Central memory CD8-positive, alpha-beta T cell (primary cell): ENCODE measurements around the gene FOSL2.

Experiments
- ATAC-seq: fragments of 150-1000 bp; cut with Tn5 transposase; replicated peaks from 2 replicates; pipeline ENCODE4 v1.10.0; 2022; ENCODE audit warnings: mild to moderate bottlenecking, moderate FRiP score, moderate number of reproducible peaks; ENCODE audit not compliant: poor library complexity, severe bottlenecking; ENCODE audit errors: extremely low read depth
- DNase-seq, 2 donors: peaks; one replicate each; pipeline ENCODE4 v3.0.0; 2021; ENCODE audit warnings: low spot score in 2 of 2
- H3K27ac Mint-ChIP-seq: one replicate; pipeline ENCODE4 v1.8.0; 2022; ENCODE audit warnings: low read depth, mild to moderate bottlenecking, moderate library complexity, mixed read lengths
- H3K27me3 Mint-ChIP-seq: one replicate; pipeline ENCODE4 v1.8.0; 2022; ENCODE audit warnings: mixed read lengths
- H3K36me3 Mint-ChIP-seq: one replicate; pipeline ENCODE4 v1.8.0; 2022; ENCODE audit warnings: mild to moderate bottlenecking, moderate library complexity, mixed read lengths; ENCODE audit not compliant: insufficient read depth
- H3K4me1 Mint-ChIP-seq: one replicate; pipeline ENCODE4 v1.8.0; 2022; ENCODE audit warnings: mixed read lengths
- H3K4me3 Mint-ChIP-seq: one replicate; pipeline ENCODE4 v1.8.0; 2022; ENCODE audit warnings: mild to moderate bottlenecking, moderate library complexity, mixed read lengths
- H3K9me3 Mint-ChIP-seq: one replicate; pipeline ENCODE4 v1.8.0; 2022; ENCODE audit warnings: mixed read lengths

Gene FOSL2

DNA sequence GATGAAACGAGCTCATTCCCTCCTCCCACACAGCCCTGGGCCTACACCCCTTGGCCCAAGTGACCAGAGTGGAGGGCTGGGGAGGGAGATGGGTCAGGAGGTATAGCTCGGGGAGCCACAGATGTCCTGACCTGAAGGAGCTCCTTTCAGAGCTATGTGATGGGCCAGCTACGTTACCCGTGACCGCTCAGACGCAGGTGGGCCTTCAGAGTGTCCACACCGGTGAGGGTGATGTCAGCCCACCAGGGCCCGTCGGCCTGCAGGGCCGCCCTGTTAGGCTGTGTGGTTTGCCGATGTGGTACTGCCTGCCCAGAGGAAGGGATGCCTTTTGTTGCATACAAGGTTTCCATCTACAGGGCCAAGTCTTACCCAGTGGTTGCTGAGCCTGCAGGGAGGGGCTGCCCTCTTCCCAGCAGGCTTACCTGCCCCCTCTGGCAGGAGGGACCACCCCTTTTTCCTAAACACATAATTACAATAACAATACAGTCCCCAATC, 41.8 kb upstream of the FOSL2 start:
- Mint-ChIP-seq H3K4me1 (peaks cover 29% of the 10 kb centered on the region), H3K27ac (no peak overlapping the region)
- DNase-seq, result no peak

DNA sequence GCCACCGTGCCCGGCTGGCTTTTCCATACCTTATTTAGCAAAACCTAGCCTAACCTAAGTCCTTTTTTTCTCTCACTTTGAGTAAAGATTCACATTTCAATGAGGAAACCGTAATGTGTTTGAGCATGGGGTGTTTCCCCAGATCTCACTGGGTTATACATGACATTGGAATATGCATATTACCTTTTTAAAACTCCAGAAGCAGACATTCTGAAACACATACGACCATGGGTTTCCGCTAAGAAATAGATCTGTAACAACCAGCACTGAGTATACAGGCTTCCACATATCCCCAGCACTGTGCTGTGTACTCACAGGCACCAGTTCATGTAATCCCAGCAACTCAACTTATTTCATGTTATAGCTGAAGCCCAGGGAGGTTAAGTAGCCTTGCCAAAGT, 41.0 kb upstream of the FOSL2 start:
- H3K4me3 Mint-ChIP-seq, result no peak overlapping the region
- no peaks in the 10 kb centered on the region for H3K9me3 Mint-ChIP-seq
- ATAC-seq (no peak), DNase-seq (no peak)
- no peaks in the 10 kb centered on the region for H3K27me3 Mint-ChIP-seq
- peaks cover 3% of the 10 kb centered on the region for H3K36me3 Mint-ChIP-seq
- peak overlapping the region; percentile 19 for H3K27ac Mint-ChIP-seq
- peaks cover 31% of the 10 kb centered on the region for H3K4me1 Mint-ChIP-seq

More for the DNA sequence above, 41.8 kb upstream of the FOSL2 start:
- no peak for ATAC-seq
- Mint-ChIP-seq H3K9me3 (no peaks in the 10 kb centered on the region), H3K36me3 (peaks cover 3% of the 10 kb centered on the region), H3K27me3 (no peaks in the 10 kb centered on the region), H3K4me3 (no peak overlapping the region)

DNA sequence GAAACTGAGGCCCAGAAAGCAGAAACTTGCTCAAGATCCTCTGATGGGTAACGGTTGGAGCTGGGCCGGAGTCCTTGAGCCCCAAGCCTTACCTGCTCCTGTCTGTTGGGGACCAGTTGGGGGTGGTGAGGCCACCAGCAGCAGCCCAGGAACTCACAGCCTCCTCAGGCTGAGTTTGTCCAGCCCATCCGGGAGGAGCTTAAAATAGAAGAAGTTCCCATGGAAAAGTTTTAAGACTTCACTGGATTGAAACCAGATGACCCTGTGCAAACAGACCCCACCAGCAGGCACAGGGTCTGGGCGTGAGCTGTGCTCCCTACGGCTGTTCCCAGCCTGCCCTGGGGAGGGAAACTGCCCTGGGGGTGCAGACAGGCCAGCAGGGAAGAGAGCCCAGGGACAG, 40.6 kb upstream of the FOSL2 start:
- peaks cover 3% of the 10 kb centered on the region for H3K36me3 Mint-ChIP-seq
- no peak for ATAC-seq
- peaks cover 26% of the 10 kb centered on the region for H3K4me1 Mint-ChIP-seq
- H3K4me3 Mint-ChIP-seq, result no peak overlapping the region
- no peaks in the 10 kb centered on the region for H3K9me3 Mint-ChIP-seq
- no peak for DNase-seq
- peak overlapping the region; percentile 19 for H3K27ac Mint-ChIP-seq
- H3K27me3 Mint-ChIP-seq, result no peaks in the 10 kb centered on the region

DNA sequence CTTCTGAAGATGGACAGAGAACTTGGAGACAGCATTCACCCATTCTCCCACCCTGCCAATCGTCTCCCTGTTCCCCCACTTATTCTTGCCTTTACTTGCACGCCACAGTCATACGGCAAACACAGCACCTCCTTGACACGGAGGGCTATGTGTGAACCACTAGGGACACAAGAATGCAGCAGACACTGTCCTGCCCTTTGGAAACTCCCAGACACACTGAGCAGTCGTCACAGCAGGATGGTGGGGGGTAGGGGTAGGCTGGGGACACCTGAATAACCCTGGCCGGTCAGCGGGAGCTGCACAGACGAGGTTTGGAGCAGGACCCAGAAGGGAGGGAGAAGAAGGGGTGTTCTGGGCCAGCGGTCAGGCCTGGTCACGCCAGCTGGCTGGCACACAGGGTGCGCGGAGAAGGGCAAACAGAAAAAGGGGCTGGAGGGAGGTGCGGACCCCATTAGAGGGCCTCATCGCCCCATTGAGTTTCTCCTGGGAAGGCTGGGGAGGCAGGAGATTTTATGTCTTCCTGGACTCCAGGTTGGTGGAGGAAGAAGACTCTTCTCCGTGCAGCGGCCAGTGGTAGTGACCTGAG, 40.0 kb upstream of the FOSL2 start:
- ATAC-seq (no peak), DNase-seq (no peak)
- Mint-ChIP-seq H3K4me1 (peaks cover 20% of the 10 kb centered on the region), H3K9me3 (no peaks in the 10 kb centered on the region), H3K36me3 (peaks cover 3% of the 10 kb centered on the region), H3K4me3 (no peak overlapping the region), H3K27ac (no peak overlapping the region), H3K27me3 (no peaks in the 10 kb centered on the region)

DNA sequence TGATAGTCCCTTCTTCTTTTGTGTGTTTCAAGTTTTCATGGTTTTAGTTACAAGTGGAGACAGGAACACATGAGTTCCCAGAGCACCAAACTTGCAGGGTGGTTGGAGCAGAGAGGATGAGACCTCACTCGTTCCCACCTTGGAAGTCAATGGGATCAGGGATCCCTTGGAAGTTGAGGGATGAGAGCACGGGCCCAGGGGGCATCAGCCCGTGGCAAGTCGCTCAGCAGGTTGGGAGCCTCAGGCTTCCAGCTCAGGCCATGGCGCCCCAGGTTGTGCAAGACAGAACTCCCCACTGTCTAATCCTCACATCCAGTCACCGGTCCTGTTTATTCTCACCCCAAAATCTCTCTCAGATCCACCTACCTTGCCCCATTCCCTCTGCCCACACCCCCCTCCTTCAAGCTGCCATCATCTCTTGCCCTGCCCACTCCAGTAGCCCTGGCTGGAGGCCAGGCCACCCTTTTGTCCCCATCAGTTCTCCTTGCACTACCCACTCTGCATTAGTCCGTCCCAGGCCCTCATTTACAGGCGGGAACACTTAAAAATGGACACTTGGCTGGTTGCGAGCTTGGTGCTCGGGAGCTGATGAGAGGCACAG, 37.6 kb upstream of the FOSL2 start:
- Mint-ChIP-seq H3K9me3 (no peaks in the 10 kb centered on the region), H3K27me3 (no peaks in the 10 kb centered on the region), H3K27ac (peak overlapping the region; percentile 38), H3K4me1 (peaks cover 26% of the 10 kb centered on the region), H3K4me3 (no peak overlapping the region), H3K36me3 (peaks cover 17% of the 10 kb centered on the region)
- ATAC-seq (no peak), DNase-seq (no peak)

DNA sequence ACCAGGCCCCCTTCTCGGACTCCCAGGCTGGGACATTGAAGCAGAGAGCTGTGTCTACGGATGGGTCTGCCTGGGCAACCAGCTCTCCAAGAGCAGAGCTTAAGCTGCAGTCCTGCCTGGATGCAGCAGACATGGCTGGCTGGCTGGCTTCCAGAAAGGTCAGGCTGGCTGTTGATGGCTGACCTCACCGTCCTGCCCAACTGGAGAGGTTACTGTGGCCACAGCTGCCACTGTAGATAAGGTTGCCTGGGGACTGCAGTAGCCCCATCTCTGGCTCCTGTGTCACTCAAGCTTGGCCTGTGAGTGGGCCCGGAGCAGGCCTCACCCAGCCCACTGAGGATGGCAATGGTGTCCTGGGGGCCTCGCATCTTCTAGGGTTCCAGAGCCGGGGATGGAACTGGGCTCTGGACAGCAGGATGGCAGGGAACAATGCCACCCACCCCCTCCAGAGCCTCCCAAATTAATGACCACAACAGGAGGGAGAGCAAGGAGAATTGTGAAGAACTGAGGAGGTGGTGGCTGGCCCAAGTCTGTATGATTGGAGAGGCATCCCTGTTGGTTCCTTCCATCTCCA, 37.0 kb upstream of the FOSL2 start:
- DNase-seq, result no peak
- H3K36me3 Mint-ChIP-seq, result peaks cover 17% of the 10 kb centered on the region
- peaks cover 31% of the 10 kb centered on the region for H3K4me1 Mint-ChIP-seq
- H3K27ac Mint-ChIP-seq, result peak overlapping the region; percentile 75
- ATAC-seq, result no peak
- no peaks in the 10 kb centered on the region for H3K27me3 Mint-ChIP-seq
- no peak overlapping the region for H3K4me3 Mint-ChIP-seq
- H3K9me3 Mint-ChIP-seq, result no peaks in the 10 kb centered on the region

DNA sequence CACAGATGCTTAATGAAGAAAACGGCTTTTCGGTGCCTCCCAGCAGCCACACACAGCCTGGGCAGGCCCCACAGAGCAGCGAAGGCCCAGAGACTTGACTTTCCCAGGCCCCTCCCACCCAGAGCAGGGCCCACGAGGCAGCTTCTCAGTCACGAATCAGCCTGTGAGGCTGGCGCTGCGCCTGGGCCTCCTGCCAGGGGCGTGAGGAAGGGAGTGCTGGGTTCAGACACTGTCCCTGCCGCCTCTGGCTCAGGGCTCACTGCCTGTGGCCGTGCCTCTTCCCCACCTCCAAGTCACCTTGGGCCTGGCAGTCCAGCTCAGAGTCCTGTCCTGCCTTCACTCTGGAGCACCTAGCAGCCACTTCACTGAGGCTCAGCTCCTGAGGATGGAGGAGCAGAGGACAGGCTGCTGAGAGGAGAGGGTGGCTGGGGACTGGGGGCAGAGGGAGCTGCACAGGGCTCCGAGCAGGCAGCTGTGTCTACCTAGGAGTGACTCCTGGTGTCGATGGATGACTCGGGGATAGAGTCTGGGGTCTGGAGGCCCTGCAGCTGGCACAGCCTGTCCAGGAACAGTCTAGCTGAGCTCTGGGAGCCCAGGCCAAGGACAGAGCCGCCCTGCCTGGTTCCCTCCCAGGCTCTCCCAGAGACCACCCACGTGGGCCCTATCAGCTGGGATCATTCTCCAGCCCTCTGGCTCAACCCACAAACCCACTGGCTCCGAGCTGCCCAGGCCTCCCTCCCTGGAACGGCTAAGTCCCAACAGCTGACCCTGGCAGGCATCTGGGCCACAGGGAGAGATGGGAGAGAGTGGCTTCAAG, 36.4 kb upstream of the FOSL2 start:
- peak in 1 of 2 donors; percentile 37 for DNase-seq
- H3K36me3 Mint-ChIP-seq, result peaks cover 17% of the 10 kb centered on the region
- peak; percentile 6 for ATAC-seq
- no peaks in the 10 kb centered on the region for H3K27me3 Mint-ChIP-seq
- H3K4me1 Mint-ChIP-seq, result peaks cover 38% of the 10 kb centered on the region
- H3K9me3 Mint-ChIP-seq, result no peaks in the 10 kb centered on the region
- H3K27ac Mint-ChIP-seq, result peak overlapping the region; percentile 75
- no peak overlapping the region for H3K4me3 Mint-ChIP-seq

DNA sequence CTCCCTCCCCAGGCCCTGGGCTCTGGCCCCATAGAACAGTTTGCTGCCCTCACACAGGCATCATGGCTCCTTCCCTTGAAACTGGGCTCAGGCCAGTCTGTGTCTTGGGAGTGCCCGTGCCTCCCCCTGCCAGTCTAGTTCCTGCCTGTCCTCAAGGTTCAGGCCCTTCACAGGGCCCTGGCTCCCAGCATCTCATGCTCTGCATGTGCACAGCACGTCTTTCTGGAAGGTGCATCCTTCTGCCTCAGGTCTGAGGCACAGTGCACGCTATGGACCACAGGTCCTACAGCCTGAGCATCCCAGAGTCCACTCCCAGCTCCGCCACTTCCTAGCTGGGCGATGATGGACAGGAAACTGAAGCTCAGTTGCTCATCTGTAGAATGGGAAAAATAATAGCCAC, 35.6 kb upstream of the FOSL2 start:
- peaks cover 44% of the 10 kb centered on the region for H3K4me1 Mint-ChIP-seq
- no peak for DNase-seq
- H3K27ac Mint-ChIP-seq, result peak overlapping the region; percentile 22

DNA sequence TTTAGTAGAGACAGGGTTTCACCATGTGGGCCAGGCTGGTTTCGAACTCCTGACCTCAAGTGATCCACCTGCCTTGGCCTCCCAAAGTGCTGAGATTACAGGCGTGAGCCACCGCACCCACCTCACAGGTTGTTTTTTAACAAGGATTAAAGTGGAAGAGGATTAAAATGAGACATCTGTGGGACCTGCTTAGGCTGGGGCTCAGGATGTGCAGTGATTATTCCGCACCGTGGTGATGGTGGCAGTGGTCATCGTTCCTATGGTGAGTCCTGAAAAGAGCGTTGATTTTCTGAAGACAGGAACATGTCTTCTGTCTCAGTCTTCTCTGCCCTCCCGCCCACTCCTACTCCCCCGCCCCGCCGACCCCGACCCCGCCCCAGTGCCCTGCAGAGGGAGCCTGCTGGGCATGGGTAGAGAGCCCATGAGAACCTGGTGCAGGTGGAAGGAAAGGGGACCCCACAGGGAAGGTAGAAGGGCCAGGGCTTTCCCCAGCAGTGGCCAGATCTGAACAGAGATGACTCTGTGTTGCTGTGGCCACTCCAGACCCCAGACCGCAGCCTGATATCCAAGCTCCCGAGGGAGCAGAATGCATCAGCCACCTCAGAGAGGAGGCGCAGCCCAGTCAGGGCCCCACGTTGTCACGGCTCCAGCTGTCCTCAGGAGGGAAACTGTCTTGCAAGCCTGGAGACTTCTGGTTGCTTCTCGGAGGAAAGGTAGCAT, 34.5 kb upstream of the FOSL2 start:
- Mint-ChIP-seq H3K4me1 (peaks cover 49% of the 10 kb centered on the region), H3K36me3 (peaks cover 14% of the 10 kb centered on the region), H3K9me3 (no peaks in the 10 kb centered on the region), H3K27ac (peak overlapping the region; percentile 97), H3K4me3 (no peak overlapping the region), H3K27me3 (no peaks in the 10 kb centered on the region)
- no peak for ATAC-seq
- DNase-seq, result no peak

More for the DNA sequence above, 35.6 kb upstream of the FOSL2 start:
- ATAC-seq, result no peak
- Mint-ChIP-seq H3K36me3 (peaks cover 14% of the 10 kb centered on the region), H3K9me3 (no peaks in the 10 kb centered on the region), H3K27me3 (no peaks in the 10 kb centered on the region), H3K4me3 (no peak overlapping the region)

DNA sequence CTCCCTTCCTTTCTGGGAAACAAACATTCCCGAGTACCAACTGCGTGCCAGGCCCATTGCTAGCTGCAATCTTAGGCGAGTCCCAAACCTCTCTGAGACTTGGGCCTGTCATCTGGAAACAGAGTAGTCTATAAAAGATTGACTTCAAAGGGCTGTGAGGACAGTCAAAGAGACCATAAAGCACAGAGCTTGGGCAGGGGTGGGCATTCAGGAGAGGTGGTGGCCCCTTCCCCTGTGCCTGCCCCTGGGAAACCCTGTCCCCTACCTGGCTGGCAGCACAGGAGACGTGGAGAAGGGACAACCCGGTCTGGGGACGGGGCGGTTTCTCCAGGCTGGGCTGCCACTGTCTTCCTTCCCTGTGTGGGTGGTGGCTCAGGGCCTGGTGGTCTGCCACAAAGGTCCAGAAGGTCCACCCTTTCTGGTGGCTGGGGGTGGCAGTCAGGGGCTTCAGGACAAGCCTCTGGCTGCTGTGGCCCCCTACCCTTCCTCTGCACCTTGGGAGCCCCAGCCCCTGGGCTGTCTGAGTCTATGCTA, 33.9 kb upstream of the FOSL2 start:
- H3K36me3 Mint-ChIP-seq, result peaks cover 14% of the 10 kb centered on the region
- peaks cover 56% of the 10 kb centered on the region for H3K4me1 Mint-ChIP-seq
- DNase-seq (no peak), ATAC-seq (no peak)
- peak overlapping the region; percentile 97 for H3K27ac Mint-ChIP-seq
- peak overlapping the region; percentile 72 for H3K4me3 Mint-ChIP-seq
- no peaks in the 10 kb centered on the region for H3K9me3 Mint-ChIP-seq
- H3K27me3 Mint-ChIP-seq, result no peaks in the 10 kb centered on the region

DNA sequence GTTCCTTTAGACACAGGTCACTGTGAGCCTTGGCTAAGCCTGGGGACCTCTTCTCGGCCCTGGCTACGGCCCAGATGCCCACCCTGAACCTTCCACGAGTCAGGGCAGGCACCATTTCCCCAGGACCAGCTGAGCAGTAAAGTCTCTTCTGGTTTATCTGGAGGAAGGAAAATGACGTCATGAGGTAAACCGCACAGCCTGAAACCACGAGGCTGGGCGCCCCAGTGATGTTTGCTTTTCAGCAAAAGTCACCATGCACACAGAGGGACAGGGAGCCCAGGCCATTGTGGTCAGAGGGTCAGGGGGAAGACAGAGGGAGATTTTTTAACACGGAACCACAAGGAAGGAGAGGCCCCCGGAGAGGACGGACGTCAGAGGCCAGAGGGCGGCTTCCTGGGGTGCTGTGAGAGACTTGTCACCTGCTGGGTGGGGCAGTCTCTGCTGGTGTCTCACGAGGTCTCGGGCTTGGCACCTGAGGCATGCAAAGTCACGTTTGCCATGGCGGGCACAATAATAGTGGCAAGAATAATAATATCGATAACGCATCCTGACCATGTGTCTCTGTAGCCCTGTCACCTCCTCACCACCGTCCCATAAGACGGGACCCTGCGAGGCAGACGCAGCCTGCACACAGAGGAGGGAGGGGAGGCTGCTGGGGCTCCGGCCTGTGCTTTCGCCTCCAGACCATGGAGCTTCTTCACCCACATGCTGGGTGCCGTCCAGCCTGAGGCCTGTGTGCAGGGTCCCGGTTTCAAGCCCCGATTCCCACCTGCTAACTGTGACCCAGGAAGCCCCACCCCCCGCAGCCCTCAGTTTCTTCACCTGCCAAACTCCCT, 33.2 kb upstream of the FOSL2 start:
- Mint-ChIP-seq H3K9me3 (no peaks in the 10 kb centered on the region), H3K4me1 (peaks cover 63% of the 10 kb centered on the region), H3K36me3 (peaks cover 14% of the 10 kb centered on the region), H3K27me3 (no peaks in the 10 kb centered on the region), H3K27ac (peak overlapping the region; percentile 97), H3K4me3 (peak overlapping the region; percentile 72)
- ATAC-seq, result peak; percentile 90
- DNase-seq, result peak; percentile 78 to 89
